ENCODE data around the gene CBFA2T2. TPM values are rescaled to one million over a fixed set of nuclear protein-coding genes. Genes with fewer than 3 reads are reported as not detected.

CBFA2T2 gene
- total and polyA plus RNA-seq, 8 donors = 2.9 to 29.9 (median 12.0) TPM

DNA sequence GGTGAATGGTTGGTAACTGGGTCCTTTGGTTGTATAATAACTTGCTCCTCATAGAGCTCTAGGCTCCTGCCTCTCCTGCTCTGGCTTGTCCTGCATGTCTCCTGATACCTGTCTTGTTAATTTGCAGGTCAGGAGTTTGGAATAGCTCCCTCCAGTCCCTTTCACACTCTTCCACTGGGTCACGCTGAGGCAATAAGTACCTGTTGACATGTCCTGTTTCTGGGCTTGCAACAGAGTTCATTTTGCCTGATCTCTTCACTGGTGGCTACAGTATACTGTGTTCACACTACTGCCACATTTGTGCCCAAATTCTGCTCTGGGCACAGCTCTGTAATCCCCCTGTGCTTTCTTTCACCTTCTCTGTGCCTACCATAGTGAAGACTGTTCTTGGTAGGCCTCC, 146.9 kb downstream of the CBFA2T2 start:
- Histone ChIP-seq H3K4me1 (no peaks in the 10 kb centered on the region), H3K27ac (no peak overlapping the region), H3K4me3 (no peak overlapping the region), H3K9me3 (no peaks in the 10 kb centered on the region), H3K36me3 (peaks cover 22 to 95% (median 91%) of the 10 kb centered on the region in 4 donors), H3K27me3 (no peaks in the 10 kb centered on the region)
- no peak for TF ChIP-seq POLR2AphosphoS5 (IDR thresholded peaks at IDR 0.05)
- DNase-seq = no peak
- WGBS, 5 donors = 90 to 93% (median 91%) methylated on average over 1 of the region's 1 CpG
- intact Hi-C loops (cut with DNase I; ENCODE audit: low total_unique reads) = no loop called here

GRCh38 chr20:33640287-33640686, 150.4 kb downstream of the CBFA2T2 start:
- Histone ChIP-seq H3K27me3 (no peaks in the 10 kb centered on the region), H3K27ac (no peak overlapping the region), H3K4me1 (no peaks in the 10 kb centered on the region), H3K4me3 (no peak overlapping the region), H3K36me3 (peaks cover 30 to 98% (median 95%) of the 10 kb centered on the region in 4 donors), H3K9me3 (no peaks in the 10 kb centered on the region)
- 80 to 92% (median 86%) methylated on average over 11 to 13 of the region's 13 CpGs for WGBS, 5 donors
- TF ChIP-seq CTCF (IDR thresholded peaks at IDR 0.05) (no peak), POLR2A (IDR thresholded peaks at IDR 0.05) (no peak), POLR2AphosphoS5 (IDR thresholded peaks at IDR 0.05) (no peak), EP300 (IDR thresholded peaks at IDR 0.05) (no peak)
- DNase-seq = no peak
- intact Hi-C loops (cut with DNase I; ENCODE audit: low total_unique reads) = no loop called here

- H3K4me3 ChIP-seq = no peak overlapping the region
- peaks cover 23 to 35% (median 33%) of the 10 kb centered on the region in 4 donors for H3K4me1 ChIP-seq
- no peak for TF ChIP-seq POLR2AphosphoS5 (IDR thresholded peaks at IDR 0.05)
- no peak for TF ChIP-seq EP300 (IDR thresholded peaks at IDR 0.05)
- TF ChIP-seq CTCF (IDR thresholded peaks at IDR 0.05) = no peak
- TF ChIP-seq POLR2A (IDR thresholded peaks at IDR 0.05) = no peak
- no peaks in the 10 kb centered on the region for H3K27me3 ChIP-seq
- H3K36me3 ChIP-seq = peaks cover 22 to 67% (median 65%) of the 10 kb centered on the region in 4 donors
- WGBS, 5 donors = 90 to 94% (median 94%) methylated on average over 26 to 28 of the region's 28 CpGs
- DNase-seq = no peak
- H3K9me3 ChIP-seq = no peaks in the 10 kb centered on the region
- no peak overlapping the region for H3K27ac ChIP-seq
- intact Hi-C loops (cut with DNase I; ENCODE audit: low total_unique reads) = no loop called here
These were observed 154.6 kb downstream of the CBFA2T2 start for GRCh38 chr20:33644313-33645071.

DNA sequence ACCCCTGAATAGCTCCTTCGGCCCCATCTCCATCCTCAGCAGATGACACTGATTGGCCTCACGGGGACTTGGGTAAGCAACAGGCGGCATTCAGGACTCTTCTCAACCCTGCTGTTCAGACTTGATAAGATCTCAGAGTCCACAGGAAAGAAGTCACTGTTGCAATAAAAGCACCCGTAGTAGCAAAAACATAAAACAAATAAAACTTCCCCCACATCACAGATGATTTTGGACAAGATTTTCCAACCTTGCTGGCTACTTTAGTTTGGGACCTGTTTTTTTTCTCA, 155.1 kb downstream of the CBFA2T2 start:
- peaks cover 27 to 37% (median 36%) of the 10 kb centered on the region in 4 donors for H3K4me1 ChIP-seq
- 67 to 82% (median 75%) methylated on average over 4 of the region's 4 CpGs for WGBS, 5 donors
- H3K9me3 ChIP-seq = no peaks in the 10 kb centered on the region
- H3K4me3 ChIP-seq = no peak overlapping the region
- no peak for TF ChIP-seq POLR2AphosphoS5 (IDR thresholded peaks at IDR 0.05)
- no peak overlapping the region for H3K27ac ChIP-seq
- intact Hi-C loops (cut with DNase I; ENCODE audit: low total_unique reads) = no loop called here
- H3K27me3 ChIP-seq = no peaks in the 10 kb centered on the region
- no peak for DNase-seq
- peaks cover 22 to 62% (median 60%) of the 10 kb centered on the region in 4 donors for H3K36me3 ChIP-seq

DNA sequence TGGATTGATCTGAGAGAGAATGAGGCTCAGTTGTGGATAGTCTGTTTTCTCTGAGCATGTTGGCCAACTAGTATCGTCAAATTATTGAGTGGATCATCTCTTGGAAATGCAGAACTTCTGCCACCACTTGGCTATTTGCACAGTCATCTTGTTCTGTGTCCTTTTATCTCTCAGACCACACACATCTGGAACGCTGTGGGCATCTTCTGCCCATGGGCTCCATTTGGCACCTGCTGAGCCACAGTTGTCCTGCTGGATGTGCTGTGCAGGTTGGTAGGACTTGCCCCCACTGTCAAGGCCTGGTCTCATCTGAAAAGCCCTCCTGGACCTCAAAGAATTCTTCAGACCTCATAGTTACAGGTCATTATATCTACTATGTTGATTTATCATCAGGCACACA, 155.5 kb downstream of the CBFA2T2 start:
- intact Hi-C loops (cut with DNase I; ENCODE audit: low total_unique reads) = no loop called here
- no peak for DNase-seq

More for the DNA sequence above, 155.5 kb downstream of the CBFA2T2 start:
- Histone ChIP-seq H3K4me1 (peaks cover 27 to 38% (median 36%) of the 10 kb centered on the region in 4 donors), H3K9me3 (no peaks in the 10 kb centered on the region), H3K27ac (no peak overlapping the region), H3K27me3 (no peaks in the 10 kb centered on the region), H3K4me3 (no peak overlapping the region), H3K36me3 (peaks cover 18 to 58% (median 56%) of the 10 kb centered on the region in 4 donors)
- 85 to 98% (median 91%) methylated on average over 2 of the region's 2 CpGs for WGBS, 5 donors
- TF ChIP-seq POLR2A (IDR thresholded peaks at IDR 0.05) (no peak), POLR2AphosphoS5 (IDR thresholded peaks at IDR 0.05) (no peak), CTCF (IDR thresholded peaks at IDR 0.05) (no peak), EP300 (IDR thresholded peaks at IDR 0.05) (no peak)

Measured in stomach (tissue), 9 donors.